Measurements from ENCODE around the gene HS6ST2.
"Not testable (repeated sequence)": the region's sequence is repeated elsewhere in the genome, so short reads cannot be mapped to it uniquely, and the experiment has no call there.

HS6ST2 gene

DNA sequence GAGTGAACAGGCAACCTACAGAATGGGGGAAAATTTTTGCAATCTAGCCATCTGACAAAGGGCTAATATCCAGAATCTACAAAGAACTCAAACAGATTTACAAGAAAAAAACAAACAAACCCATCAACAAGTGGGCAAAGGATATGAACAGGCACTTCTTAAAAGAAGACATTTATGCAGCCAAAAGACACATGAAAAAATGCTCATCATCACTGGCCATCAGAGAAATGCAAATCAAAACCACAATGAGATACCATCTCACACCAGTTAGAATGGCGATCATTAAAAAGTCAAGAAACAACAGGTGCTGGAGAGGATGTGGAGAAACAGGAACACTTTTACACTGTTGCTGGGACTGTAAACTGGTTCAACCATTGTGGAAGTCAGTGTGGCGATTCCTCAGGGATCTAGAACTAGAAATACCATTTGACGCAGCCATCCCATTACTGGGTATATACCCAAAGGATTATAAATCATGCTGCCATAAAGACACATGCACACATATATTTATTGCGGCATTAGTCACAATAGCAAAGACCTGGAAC is 13.3 kb downstream of the HS6ST2 start:
- DNase-seq (ENCODE audit: insufficient read length, low spot score); FAIRE-seq: not testable (repeated sequence)

- FAIRE-seq = no peak
- DNase-seq (ENCODE audit: insufficient read length, low spot score) = no peak
Observed at GRCh38 chrX:132940727-132941327, 17.6 kb downstream of the HS6ST2 start.

GRCh38 chrX:132933170-132933569 is 25.3 kb downstream of the HS6ST2 start:
- no peak for DNase-seq (ENCODE audit: insufficient read length, low spot score)
- no peak for FAIRE-seq

DNA sequence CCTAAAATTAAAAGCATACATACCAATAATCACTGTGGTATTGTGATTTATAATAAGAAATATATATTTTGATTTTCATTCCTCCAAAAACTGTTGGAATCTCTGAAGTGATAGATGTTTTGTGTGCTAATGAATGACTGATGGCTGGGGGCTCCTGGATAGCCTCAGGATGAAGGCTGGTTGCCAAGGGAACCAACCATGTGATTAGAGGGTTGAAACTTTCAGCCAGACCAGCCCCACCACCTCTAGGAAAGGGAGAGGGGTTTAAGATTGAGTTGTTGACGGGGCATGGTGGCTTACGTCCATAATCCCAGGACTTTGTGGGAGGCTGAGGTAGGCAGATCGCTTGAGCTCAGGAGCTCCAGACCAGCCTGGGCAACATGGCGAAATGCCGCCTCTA is 34.0 kb downstream of the HS6ST2 start:
- no peak for FAIRE-seq

GRCh38 chrX:132918523-132918922 is 39.9 kb downstream of the HS6ST2 start:
- DNase-seq (ENCODE audit: insufficient read length, low spot score) (no peak), FAIRE-seq (no peak)

More for the DNA sequence above, 34.0 kb downstream of the HS6ST2 start:
- no peak for DNase-seq (ENCODE audit: insufficient read length, low spot score)

DNA sequence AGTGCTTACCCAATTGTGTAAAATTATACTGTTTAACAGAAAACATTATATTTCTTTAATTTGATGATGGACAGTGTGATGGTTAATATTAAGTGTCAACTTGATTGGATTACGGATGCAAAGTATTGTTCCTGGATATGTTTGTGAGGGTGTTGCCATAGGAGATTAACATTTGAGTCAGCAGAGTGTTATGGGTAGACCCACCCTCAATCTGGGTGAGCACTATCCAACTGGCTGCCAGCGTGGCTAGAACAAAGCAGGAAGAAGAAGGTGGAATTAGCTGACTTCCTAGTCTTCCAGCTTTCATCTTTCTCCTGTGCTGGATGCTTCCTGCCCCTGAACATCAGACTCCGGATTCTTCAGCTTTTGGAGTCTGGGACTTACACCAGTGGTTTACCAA is 42.1 kb downstream of the HS6ST2 start:
- FAIRE-seq (no peak), DNase-seq (ENCODE audit: insufficient read length, low spot score) (no peak)

DNA sequence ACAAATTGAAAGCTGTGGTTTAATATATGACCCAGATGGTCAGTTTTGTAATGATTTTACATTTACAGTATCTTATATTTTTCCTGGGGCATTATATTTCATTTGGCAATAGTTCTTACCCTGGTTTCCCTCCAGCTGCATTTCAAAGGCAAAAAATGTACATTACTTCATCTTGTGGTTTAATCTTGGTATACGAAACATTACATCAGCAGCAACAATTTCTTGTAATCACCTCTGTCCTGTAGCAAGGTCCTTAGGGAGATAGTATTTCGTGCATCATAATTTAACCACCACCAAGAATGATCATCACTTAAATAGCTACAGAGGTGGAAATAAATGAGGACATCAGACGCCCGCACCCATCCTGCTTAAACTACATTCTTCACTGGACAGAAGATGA is 48.8 kb downstream of the HS6ST2 start:
- no peak for FAIRE-seq
- DNase-seq (ENCODE audit: insufficient read length, low spot score) = no peak

DNA sequence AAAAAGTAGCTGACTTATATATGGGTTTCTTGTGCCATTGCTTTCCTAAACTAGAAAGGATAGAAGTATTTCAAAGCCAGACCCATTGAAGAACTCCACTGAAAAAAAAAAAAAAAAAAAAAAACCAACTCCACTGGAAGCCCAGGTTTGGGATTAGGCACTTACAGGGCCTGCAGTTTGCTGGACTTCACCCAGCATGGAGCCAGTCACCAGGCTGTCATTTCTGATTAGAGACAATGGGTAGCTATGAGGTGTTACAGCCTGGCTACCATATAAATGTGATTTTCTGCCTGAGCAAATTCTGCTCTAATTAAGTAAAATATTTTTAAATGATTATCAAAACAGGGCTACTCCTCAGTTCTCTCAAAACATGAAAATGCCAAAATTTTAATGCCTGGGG is 49.5 kb downstream of the HS6ST2 start:
- FAIRE-seq = no peak
- no peak for DNase-seq (ENCODE audit: insufficient read length, low spot score)

GRCh38 chrX:132900633-132901293 is 57.7 kb downstream of the HS6ST2 start:
- FAIRE-seq = peak; percentile 33
- no peak for DNase-seq (ENCODE audit: insufficient read length, low spot score)

DNA sequence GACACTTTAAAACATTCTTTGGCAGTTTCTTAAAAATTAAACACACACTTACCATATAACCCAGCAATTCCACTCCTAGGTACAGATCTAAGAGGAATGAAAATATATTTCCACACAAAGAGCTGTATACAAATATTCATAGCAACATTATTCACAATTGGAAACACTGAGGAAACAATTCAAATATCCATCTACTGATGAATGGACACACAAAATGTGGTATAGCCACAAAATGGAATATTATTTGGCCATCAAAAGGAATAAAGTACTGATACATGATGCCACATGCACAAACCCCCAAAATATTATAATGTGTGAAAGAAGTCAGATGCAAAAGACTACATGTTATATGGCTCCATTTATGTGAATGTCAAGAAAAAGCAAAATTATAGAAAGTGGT is 70.9 kb downstream of the HS6ST2 start:
- DNase-seq (ENCODE audit: insufficient read length, low spot score) (no peak), FAIRE-seq (no peak)

DNA sequence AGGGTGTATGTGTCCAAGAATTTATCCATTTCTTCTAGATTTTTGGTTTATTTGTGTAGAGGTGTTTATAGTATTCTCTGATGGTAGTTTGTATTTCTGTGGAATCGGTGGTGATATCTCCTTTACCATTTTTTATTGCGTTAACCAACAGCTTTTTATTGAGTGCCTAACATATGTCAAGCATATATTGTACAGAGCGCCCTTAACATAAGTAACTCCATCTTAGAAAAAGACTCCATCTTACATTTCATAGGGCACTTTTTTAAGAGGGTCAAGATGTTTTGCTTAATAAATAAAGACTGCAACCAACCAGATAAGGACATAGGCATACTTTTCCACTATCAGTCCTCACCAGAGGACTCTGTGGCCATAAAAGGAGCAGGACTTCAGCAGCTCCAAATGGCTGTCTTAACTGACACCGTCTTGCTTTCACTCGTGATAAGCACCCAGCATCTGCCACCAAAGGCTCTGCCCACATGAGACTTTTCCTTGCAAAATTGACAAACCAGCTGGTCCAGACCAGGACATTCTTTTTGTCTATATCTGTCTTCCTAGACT is 75.0 kb downstream of the HS6ST2 start:
- FAIRE-seq (no peak), DNase-seq (ENCODE audit: insufficient read length, low spot score) (no peak)

GRCh38 chrX:132880753-132881152 is 77.7 kb downstream of the HS6ST2 start:
- not testable (repeated sequence) for DNase-seq (ENCODE audit: insufficient read length, low spot score); FAIRE-seq

GRCh38 chrX:132877954-132878536 is 80.4 kb downstream of the HS6ST2 start:
- DNase-seq (ENCODE audit: insufficient read length, low spot score) (no peak), FAIRE-seq (no peak)

DNA sequence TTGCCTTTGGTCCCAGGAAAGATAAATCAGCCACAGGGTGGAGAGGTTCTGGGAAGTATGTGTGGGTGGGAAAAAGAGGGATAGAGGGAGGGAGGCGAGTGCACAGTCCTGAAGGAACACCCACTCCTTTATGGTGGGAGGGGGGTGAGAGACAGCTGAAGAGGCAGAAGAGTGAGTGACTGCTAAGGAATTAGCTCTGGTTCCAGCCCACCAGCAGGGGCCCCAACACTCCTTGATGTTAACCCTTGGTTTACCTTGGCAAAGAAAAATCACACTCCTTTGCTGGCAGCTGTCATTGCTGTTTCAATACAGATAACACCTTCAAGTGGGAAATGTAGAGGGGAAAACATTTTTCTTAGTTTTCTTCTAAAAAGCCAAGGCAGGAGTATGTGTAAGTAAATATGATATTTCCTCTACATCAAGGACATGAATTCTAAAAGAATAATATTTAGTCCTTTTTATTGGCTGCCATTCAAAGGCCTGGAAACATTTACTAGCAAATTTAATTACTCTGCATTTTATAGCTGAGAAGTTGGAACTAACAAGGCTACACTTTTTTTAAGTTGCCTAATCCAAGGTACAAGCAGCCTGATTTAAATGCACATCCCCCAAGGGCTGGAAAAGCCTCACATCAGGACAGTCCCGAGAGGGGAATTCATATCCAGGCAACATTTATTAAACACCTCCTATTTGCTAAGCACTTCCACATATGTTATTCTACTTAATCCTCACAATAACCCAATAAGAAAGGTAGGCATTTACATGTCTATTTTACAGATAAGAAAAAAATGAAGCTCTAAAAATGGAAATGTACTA is 81.7 kb downstream of the HS6ST2 start:
- DNase-seq (ENCODE audit: insufficient read length, low spot score) = no peak
- FAIRE-seq = no peak

GRCh38 chrX:132875650-132876522 is 82.5 kb downstream of the HS6ST2 start:
- FAIRE-seq (no peak), DNase-seq (ENCODE audit: insufficient read length, low spot score) (no peak)

DNA sequence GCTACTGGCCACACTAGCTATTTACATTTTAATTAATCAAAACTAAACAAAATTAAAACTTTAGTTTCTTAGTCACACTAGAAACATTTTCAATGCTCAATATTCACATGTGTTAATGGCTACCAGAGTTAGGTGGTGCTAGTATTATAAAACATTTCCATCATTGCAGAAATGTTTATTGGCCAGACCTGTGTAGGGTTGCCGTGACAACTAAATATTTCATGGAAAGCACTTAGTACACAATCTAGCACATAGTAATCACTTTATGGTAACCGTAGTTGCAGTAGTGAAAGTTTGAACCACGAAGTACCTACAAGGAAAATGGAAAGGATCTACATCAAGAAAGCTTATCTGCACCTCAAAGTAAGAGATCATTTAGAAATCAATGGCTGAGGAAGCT is 95.9 kb downstream of the HS6ST2 start:
- FAIRE-seq = no peak
- DNase-seq (ENCODE audit: insufficient read length, low spot score) = no peak

DNA sequence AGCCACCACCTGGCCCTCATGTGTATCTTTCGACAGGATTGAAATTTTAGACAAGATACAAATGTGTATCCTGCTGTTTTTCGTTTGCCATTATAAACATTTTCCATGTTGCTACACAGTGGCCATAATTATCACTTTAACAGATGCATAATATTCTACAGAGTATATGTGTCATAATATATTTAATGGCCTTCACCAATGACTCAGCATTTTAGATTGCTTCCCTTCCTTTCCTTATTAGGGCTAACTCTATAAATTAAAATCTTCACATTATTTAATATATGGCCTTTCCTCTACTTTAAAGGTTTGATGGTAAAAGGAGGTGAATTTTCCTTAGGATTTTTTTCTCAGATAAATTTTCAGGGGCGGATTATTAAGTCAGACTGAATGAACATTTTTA is 97.4 kb downstream of the HS6ST2 start:
- FAIRE-seq (no peak), DNase-seq (ENCODE audit: insufficient read length, low spot score) (no peak)

- FAIRE-seq (no peak), DNase-seq (ENCODE audit: insufficient read length, low spot score) (no peak)
Observed at GRCh38 chrX:132860200-132860599, 98.2 kb downstream of the HS6ST2 start.

DNA sequence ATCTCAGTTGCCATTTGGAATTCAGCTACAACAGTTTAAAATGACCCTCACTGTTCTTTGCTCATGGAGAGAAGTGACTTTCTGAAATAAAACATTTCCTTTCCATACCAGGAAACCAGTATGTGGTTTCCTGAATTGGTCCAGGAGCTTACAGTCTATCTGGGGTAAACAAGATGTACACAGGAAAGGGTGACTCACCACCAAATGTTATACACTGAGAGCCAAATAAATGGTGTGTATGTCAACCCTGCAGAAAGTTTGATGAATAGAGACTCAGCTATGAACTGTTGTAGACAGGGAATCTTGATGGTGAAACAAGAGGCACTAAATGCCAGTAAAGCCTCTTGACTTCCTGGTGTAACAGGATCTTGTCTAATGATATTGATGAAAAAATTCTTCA is 100.4 kb downstream of the HS6ST2 start:
- no peak for DNase-seq (ENCODE audit: insufficient read length, low spot score)
- no peak for FAIRE-seq

DNA sequence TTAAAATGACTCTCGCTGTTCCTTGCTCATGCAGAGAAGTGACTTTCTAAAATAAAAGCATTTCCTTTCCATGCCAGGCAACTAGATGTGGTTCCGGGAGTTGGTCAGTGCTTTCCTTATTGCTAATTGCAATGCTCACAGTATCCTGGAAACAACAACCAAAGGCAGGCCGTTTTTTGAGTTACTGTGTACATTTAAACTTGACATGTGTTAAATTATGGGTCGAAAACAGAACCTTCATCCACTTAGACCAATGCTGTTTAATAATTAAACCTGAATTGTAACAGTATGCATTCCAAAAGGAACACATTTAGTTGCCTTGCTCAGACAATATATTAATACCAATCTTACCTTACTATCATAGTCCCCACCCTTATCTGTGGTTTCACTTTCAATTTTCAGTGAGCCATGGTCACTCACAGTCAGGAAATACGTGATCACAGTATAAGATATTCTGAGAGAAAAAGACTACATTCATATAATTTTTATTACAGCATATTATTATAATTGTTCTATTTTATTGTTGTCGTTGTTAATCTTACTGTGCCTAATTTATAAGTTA is 102.6 kb downstream of the HS6ST2 start:
- DNase-seq (ENCODE audit: insufficient read length, low spot score) (no peak), FAIRE-seq (peak; percentile 31)

Measured in GM19239 (cell line).